Muscle of arm (tissue), 12 donors: ENCODE measurements around the gene HTN3. TPM values are rescaled to one million over a fixed set of nuclear protein-coding genes. Genes with fewer than 3 reads are reported as not detected.

Experiments used
- polyA plus RNA-seq, 12 donors: library from polyadenylated mRNA; unstranded; fragments of 120-200 nt; gene quantifications; one replicate each; pipeline ENCODE4 v1.2.1, GENCODE V29; 2013; ENCODE audit not compliant: insufficient read length in 12 of 12

HTN3 gene
- polyA plus RNA-seq, 12 donors: not detected

Other genes starting within 250 kb of the HTN3 start
- gene SULT1E1, start 168.3 kb upstream of the HTN3 start, polyA plus RNA-seq: 100 to 1,000 TPM in 1 of 12 donors, 10 to 100 TPM in 10, not detected in 1; 21.1 to 160 (median 38.2) TPM
- not detected for gene CSN1S1, start 97.4 kb upstream of the HTN3 start, polyA plus RNA-seq
- under 1 TPM in 1 of 12 donors, not detected in 11; 0.22 TPM for gene CSN2, start 62.7 kb upstream of the HTN3 start, polyA plus RNA-seq
- gene STATH, start 32.5 kb upstream of the HTN3 start, polyA plus RNA-seq: not detected
- not detected for gene HTN1, start 22.0 kb downstream of the HTN3 start, polyA plus RNA-seq
- gene PRR27, start 125.8 kb downstream of the HTN3 start, polyA plus RNA-seq: under 1 TPM in 3 of 12 donors, not detected in 9; 0.04 to 0.10 (median 0.04) TPM
- 1 to 10 TPM in 1 of 12 donors, under 1 TPM in 2, not detected in 9; 0.20 to 1.8 (median 0.77) TPM for gene ODAM, start 167.3 kb downstream of the HTN3 start, polyA plus RNA-seq
- gene FDCSP, start 197.7 kb downstream of the HTN3 start, polyA plus RNA-seq: 10 to 100 TPM in 1 of 12 donors, 1 to 10 TPM in 4, under 1 TPM in 4, not detected in 3; 0.29 to 21.1 (median 1.1) TPM
- under 1 TPM in 1 of 12 donors, not detected in 11; 0.21 TPM for gene CSN3, start 214.1 kb downstream of the HTN3 start, polyA plus RNA-seq